Measurements from ENCODE around the gene SET. TPM values are rescaled to one million over a fixed set of nuclear protein-coding genes. Genes with fewer than 3 reads are reported as not detected.

SET gene
- polyA plus RNA-seq, 1 donor (not counting 4 experiments of a cell fraction or from before 2014, with no cell fraction given): 267 TPM

DNA sequence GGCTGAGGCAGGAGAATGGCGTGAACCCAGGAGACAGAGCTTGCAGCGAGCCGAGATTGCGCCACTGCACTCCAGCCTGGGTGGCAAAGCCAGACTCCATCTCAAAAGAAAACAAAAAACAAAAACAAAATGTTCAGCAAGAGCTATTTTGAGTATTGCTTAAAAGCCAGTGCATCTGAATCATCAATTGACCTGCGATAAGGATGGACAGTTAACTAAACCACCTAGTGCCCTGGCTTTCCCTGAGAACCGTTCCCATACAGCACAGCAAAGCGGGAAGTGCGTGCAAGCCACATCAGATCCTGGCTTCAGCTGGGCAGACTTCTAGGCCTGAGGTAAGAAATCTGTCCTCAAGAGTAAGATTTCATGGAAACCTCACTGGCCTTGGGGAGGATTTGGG lies 35.1 kb upstream of the SET start:
- H3K9ac ChIP-seq (ENCODE audit: control insufficient read depth, extremely low read depth, insufficient read depth, low read length): no peak overlapping the region

DNA sequence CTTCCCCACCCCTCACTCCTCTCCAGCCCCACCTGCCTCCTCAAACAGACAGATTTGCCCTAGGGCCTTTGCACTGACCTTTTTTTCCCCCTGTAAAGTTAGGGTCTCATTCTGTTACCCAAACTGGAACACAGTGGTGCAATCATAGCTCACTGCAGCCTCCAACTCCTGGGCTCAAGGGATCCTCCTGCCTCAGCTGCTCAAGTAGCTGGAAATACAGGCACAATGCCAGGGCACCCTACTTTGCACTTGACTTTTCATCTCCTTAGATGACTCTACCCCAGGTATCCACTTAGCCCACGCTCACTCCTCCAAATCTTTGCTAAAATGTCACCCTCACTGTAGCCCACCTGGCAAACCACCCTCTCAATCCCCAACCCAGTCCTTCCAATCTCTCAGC lies 34.5 kb upstream of the SET start:
- no peaks in the 10 kb centered on the region for H3K27me3 ChIP-seq (ENCODE audit: control insufficient read depth, extremely low read depth, insufficient read depth, low read length)
- dilution Hi-C loops (cut with MboI; ENCODE audit: extremely low pct_ligation_motif_present, low sequenced_read_pairs): no loop called here
- H3K4me3 ChIP-seq (ENCODE audit: control insufficient read depth in 2 of 3, extremely low read depth in 1 of 3, insufficient read depth in 2 of 3, low read depth in 1 of 3, low read length in 3 of 3): no peak overlapping the region
- no peak overlapping the region for H3K27ac ChIP-seq (ENCODE audit: control insufficient read depth, insufficient read depth, low read length)
- H3K4me1 ChIP-seq (ENCODE audit: control insufficient read depth, extremely low read depth, insufficient read depth, low read length): no peaks in the 10 kb centered on the region
- H3K9me1 ChIP-seq (ENCODE audit: control insufficient read depth, extremely low read depth, insufficient read depth, low read length): no peaks in the 10 kb centered on the region
- no peak overlapping the region for H3K9ac ChIP-seq (ENCODE audit: control insufficient read depth, extremely low read depth, insufficient read depth, low read length)
- no peak for TF ChIP-seq EZH2 (IDR thresholded peaks at IDR 0.05; ENCODE audit: low read length)
- TF ChIP-seq, protein P1, sequence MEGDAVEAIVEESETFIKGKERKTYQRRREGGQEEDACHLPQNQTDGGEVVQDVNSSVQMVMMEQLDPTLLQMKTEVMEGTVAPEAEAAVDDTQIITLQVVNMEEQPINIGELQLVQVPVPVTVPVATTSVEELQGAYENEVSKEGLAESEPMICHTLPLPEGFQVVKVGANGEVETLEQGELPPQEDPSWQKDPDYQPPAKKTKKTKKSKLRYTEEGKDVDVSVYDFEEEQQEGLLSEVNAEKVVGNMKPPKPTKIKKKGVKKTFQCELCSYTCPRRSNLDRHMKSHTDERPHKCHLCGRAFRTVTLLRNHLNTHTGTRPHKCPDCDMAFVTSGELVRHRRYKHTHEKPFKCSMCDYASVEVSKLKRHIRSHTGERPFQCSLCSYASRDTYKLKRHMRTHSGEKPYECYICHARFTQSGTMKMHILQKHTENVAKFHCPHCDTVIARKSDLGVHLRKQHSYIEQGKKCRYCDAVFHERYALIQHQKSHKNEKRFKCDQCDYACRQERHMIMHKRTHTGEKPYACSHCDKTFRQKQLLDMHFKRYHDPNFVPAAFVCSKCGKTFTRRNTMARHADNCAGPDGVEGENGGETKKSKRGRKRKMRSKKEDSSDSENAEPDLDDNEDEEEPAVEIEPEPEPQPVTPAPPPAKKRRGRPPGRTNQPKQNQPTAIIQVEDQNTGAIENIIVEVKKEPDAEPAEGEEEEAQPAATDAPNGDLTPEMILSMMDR (optimal IDR thresholded peaks at IDR 0.05 in 1 of 3, IDR thresholded peaks at IDR 0.05 in 1 of 3, conservative IDR thresholded peaks at IDR 0.05 in 1 of 3; ENCODE audit: extremely low read depth in 1 of 3, insufficient read depth in 2 of 3, low read length in 3 of 3): no peak
- no peak overlapping the region for H2AFZ ChIP-seq (ENCODE audit: control insufficient read depth, low read length)
- no peak overlapping the region for H3K4me2 ChIP-seq (ENCODE audit: control insufficient read depth, extremely low read depth, insufficient read depth, low read depth, low read length)
- FAIRE-seq (no peak), DNase-seq (ENCODE audit: low read depth, low spot score) (no peak)
- H3K79me2 ChIP-seq (ENCODE audit: control insufficient read depth, insufficient read depth, low read length): no peaks in the 10 kb centered on the region
- no peaks in the 10 kb centered on the region for H3K9me3 ChIP-seq (ENCODE audit: control insufficient read depth, low read depth, low read length)
- no peaks in the 10 kb centered on the region for H4K20me1 ChIP-seq (ENCODE audit: control insufficient read depth, extremely low read depth, insufficient read depth, low read length)
- no peaks in the 10 kb centered on the region for H3K36me3 ChIP-seq (ENCODE audit: control insufficient read depth in 2 of 2, extremely low read depth in 1 of 2, insufficient read depth in 2 of 2, low read length in 2 of 2)

More for the DNA sequence above, 35.1 kb upstream of the SET start:
- no peak for TF ChIP-seq EZH2 (IDR thresholded peaks at IDR 0.05; ENCODE audit: low read length)
- TF ChIP-seq, protein P1 (optimal IDR thresholded peaks at IDR 0.05 in 1 of 3, IDR thresholded peaks at IDR 0.05 in 1 of 3, conservative IDR thresholded peaks at IDR 0.05 in 1 of 3; ENCODE audit: extremely low read depth in 1 of 3, insufficient read depth in 2 of 3, low read length in 3 of 3): no peak
- H3K4me2 ChIP-seq (ENCODE audit: control insufficient read depth, extremely low read depth, insufficient read depth, low read depth, low read length): no peak overlapping the region
- H3K36me3 ChIP-seq (ENCODE audit: control insufficient read depth in 2 of 2, extremely low read depth in 1 of 2, insufficient read depth in 2 of 2, low read length in 2 of 2): no peaks in the 10 kb centered on the region
- H3K4me1 ChIP-seq (ENCODE audit: control insufficient read depth, extremely low read depth, insufficient read depth, low read length): no peaks in the 10 kb centered on the region
- DNase-seq (ENCODE audit: low read depth, low spot score): no peak
- dilution Hi-C loops (cut with MboI; ENCODE audit: extremely low pct_ligation_motif_present, low sequenced_read_pairs): no loop called here
- no peaks in the 10 kb centered on the region for H4K20me1 ChIP-seq (ENCODE audit: control insufficient read depth, extremely low read depth, insufficient read depth, low read length)
- no peak overlapping the region for H2AFZ ChIP-seq (ENCODE audit: control insufficient read depth, low read length)
- FAIRE-seq: no peak
- H3K27ac ChIP-seq (ENCODE audit: control insufficient read depth, insufficient read depth, low read length): no peak overlapping the region
- no peak overlapping the region for H3K4me3 ChIP-seq (ENCODE audit: control insufficient read depth in 2 of 3, extremely low read depth in 1 of 3, insufficient read depth in 2 of 3, low read depth in 1 of 3, low read length in 3 of 3)
- no peaks in the 10 kb centered on the region for H3K9me3 ChIP-seq (ENCODE audit: control insufficient read depth, low read depth, low read length)
- no peaks in the 10 kb centered on the region for H3K9me1 ChIP-seq (ENCODE audit: control insufficient read depth, extremely low read depth, insufficient read depth, low read length)
- H3K79me2 ChIP-seq (ENCODE audit: control insufficient read depth, insufficient read depth, low read length): no peaks in the 10 kb centered on the region
- H3K27me3 ChIP-seq (ENCODE audit: control insufficient read depth, extremely low read depth, insufficient read depth, low read length): no peaks in the 10 kb centered on the region
